Stomach (tissue), 9 donors: ENCODE measurements around the gene EQTN. TPM values are rescaled to one million over a fixed set of nuclear protein-coding genes. Genes with fewer than 3 reads are reported as not detected.

Experiments used
- DNase-seq, 2 donors: peaks; one replicate each; pipeline versions ENCODE4 v3.0.0 to v3.0.0-alpha.2; 2013 to 2019
- H3K27ac ChIP-seq, 5 donors: fragments of 200-600 bp in 4 of 5; sonication (generic) in 4 of 5; one replicate each; pipeline ENCODE4 v1.5.1; 2013 to 2019; ENCODE audit warnings: mild to moderate bottlenecking in 1 of 5, moderate library complexity in 1 of 5
- H3K27me3 ChIP-seq, 3 donors: fragments of 200-600 bp; sonication (generic); one replicate each; pipeline ENCODE4 v1.5.1; 2017 to 2019; ENCODE audit warnings: mixed run types in 1 of 3
- H3K36me3 ChIP-seq, 4 donors: fragments of 200-600 bp; sonication (generic); 1 replicate in 3 of 4; 2 replicates in 1 of 4; pipeline ENCODE4 v1.5.1; 2016 to 2019
- H3K4me1 ChIP-seq, 4 donors: fragments of 200-600 bp; sonication (generic); one replicate each; pipeline ENCODE4 v1.5.1; 2016 to 2019
- H3K4me3 ChIP-seq, 4 donors: fragments of 200-600 bp; sonication (generic) in 3 of 4; one replicate each; pipeline ENCODE4 v1.5.1; 2016 to 2019; ENCODE audit warnings: mild to moderate bottlenecking in 1 of 4
- H3K9me3 ChIP-seq, 4 donors: fragments of 200-600 bp; sonication (generic); one replicate each; pipeline ENCODE4 v1.5.1; 2016 to 2019
- EP300 ChIP-seq: sonication (generic); formaldehyde crosslinking; IDR thresholded peaks from one replicate; pipeline ENCODE4 v1.6.1; 2017; ENCODE audit warnings: antibody characterized with exemption
- POLR2A ChIP-seq, 4 donors: fragments of 450-650 bp; IDR thresholded peaks; one replicate each; pipeline ENCODE4 v1.6.1; 2016; ENCODE audit warnings: antibody characterized with exemption in 4 of 4, control low read depth in 2 of 4, mild to moderate bottlenecking in 1 of 4, moderate library complexity in 1 of 4
- POLR2AphosphoS5 ChIP-seq, 3 donors: sonication (generic); formaldehyde crosslinking; IDR thresholded peaks; one replicate each; pipeline ENCODE4 v1.6.1; 2016; ENCODE audit warnings: antibody characterized with exemption in 3 of 3
- WGBS, 5 donors: extraction: QIAGEN DNeasy Blood & Tissue Kit in 3 of 5; methylation state at CpG; one replicate each; pipeline versions ENCODE4 v1.1.5 to v1.1.7; 2013 to 2018; 5-methylcytosine and 5-hydroxymethylcytosine counted together
- intact Hi-C: fragments of 100-400 bp; cut with DNase I; formaldehyde crosslinking; loops from one replicate; pipeline ENCODE4 v1.15.1; 2023; ENCODE audit warnings: low total_unique reads
- polyA plus RNA-seq, 3 donors: library from polyadenylated mRNA; stranded (reverse); fragments of 200-250 nt; gene quantifications; one replicate each; pipeline ENCODE4 v1.2.3, GENCODE V29; 2013
- total RNA-seq, 5 donors: library from RNA; depleted of rRNA; stranded (reverse); fragments of >200 nt; gene quantifications; one replicate each; pipeline versions ENCODE4 v1.1.0 to v1.2.3, GENCODE V29; 2014 to 2016
- TF ChIP-seq, protein P1 (sequence below), 7 experiments: fragments of 450-650 bp in 4 of 7; fragments of 200-600 bp in 3 of 7; sonication (generic) in 3 of 7; IDR thresholded peaks; one replicate each; pipeline ENCODE4 v1.5.1; 2016 to 2019; ENCODE audit warnings: antibody characterized with exemption in 7 of 7, control low read depth in 2 of 7, mild to moderate bottlenecking in 1 of 7
- donor health status: healthy with polysubstance abuse.
- donor health status: Bipolar disorder and iron deficiency.
- donor health status: healthy.

The EQTN gene
- total and polyA plus RNA-seq, 8 donors: 1.0 to 2.4 TPM; not detected in 6

DNA sequence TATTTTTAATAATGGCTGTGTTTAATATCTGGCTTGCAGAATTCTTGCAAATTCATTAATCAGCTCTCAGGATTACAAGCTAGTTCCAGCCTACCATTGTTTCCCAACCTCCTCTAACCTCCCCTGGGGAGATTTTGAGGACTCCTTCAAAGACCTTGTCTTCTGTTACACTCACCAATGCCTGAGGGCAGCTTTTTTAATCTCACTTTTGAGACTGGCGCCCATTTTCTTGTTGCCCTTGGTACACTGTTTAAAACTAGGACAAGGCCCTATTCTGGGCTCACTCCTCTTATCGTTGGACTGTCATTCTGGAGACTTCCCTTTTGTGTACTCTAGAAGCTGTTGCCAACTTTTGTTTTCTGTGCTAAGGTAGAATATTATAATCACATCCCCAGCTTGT lies 13.6 kb upstream of the EQTN start:
- WGBS, 5 donors: 48 to 69% (median 60%) methylated on average over 2 of the region's 2 CpGs
- no peak for TF ChIP-seq POLR2A (IDR thresholded peaks at IDR 0.05)
- no peak for TF ChIP-seq EP300
- TF ChIP-seq POLR2AphosphoS5 (IDR thresholded peaks at IDR 0.05): no peak
- TF ChIP-seq, protein P1, sequence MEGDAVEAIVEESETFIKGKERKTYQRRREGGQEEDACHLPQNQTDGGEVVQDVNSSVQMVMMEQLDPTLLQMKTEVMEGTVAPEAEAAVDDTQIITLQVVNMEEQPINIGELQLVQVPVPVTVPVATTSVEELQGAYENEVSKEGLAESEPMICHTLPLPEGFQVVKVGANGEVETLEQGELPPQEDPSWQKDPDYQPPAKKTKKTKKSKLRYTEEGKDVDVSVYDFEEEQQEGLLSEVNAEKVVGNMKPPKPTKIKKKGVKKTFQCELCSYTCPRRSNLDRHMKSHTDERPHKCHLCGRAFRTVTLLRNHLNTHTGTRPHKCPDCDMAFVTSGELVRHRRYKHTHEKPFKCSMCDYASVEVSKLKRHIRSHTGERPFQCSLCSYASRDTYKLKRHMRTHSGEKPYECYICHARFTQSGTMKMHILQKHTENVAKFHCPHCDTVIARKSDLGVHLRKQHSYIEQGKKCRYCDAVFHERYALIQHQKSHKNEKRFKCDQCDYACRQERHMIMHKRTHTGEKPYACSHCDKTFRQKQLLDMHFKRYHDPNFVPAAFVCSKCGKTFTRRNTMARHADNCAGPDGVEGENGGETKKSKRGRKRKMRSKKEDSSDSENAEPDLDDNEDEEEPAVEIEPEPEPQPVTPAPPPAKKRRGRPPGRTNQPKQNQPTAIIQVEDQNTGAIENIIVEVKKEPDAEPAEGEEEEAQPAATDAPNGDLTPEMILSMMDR (IDR thresholded peaks at IDR 0.05): no peak
- Histone ChIP-seq H3K27me3 (no peaks in the 10 kb centered on the region), H3K27ac (no peak overlapping the region), H3K4me3 (no peak overlapping the region), H3K36me3 (no peaks in the 10 kb centered on the region), H3K9me3 (no peaks in the 10 kb centered on the region), H3K4me1 (no peaks in the 10 kb centered on the region)
- intact Hi-C loops: no loop called here
- DNase-seq: no peak

DNA sequence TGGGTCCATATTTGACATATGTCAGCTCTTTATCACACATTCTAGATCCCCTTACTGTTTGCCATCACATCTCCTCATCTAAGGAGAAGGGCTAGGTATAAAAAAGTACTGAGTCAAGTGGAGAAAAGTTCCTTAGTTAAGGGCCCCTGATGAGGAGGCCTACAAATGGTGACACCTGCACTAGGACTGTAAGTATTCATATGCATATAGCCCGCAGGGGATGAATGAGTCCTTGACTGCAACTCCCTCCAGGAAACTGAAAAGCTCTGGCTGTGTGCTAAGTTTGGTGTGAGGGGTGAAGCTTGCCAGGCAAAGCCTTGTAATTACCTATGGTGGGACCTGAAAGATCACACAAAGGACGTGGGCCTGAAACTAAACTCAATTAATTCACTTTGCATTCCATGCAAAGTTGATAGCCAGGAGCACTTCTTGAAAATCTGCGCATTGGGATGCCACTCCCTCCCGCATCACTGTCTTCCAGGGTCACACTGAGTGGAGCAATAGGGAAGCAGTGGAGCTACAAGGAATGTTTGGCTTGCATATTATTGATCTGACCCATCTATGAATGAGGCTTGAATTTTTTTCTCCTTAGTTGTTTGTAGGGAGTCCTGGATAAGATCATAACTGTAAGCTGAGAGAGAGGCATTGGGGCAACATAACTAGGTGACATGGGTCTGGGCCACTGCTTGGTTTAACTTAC lies 11.9 kb upstream of the EQTN start:
- WGBS, 5 donors: 77 to 87% (median 84%) methylated on average over 4 of the region's 4 CpGs
- H3K27me3 ChIP-seq: no peaks in the 10 kb centered on the region

DNA sequence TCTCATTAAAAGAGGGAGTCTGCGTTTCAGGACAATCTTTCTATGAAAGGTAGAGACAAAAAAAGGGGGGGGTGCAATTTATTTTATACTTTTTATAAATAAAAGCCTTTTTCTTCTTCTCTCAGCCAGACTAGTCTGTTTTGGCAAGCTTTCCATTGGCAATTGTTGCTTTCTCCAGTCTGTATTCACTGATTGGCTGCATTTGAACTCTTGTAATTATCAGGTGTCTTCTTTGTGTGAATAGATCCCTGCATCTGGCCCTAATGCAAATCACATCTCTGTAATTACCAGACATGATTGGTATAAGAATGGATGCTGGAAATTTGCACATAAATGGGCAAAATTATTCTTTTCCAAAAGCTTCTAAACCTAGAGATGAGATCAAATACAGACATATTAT lies 7.6 kb upstream of the EQTN start:
- WGBS, 5 donors: 70 to 96% (median 85%) methylated on average over 1 of the region's 1 CpG
- TF ChIP-seq POLR2AphosphoS5 (IDR thresholded peaks at IDR 0.05) (no peak), EP300 (no peak), POLR2A (IDR thresholded peaks at IDR 0.05) (no peak)
- TF ChIP-seq, protein P1 (IDR thresholded peaks at IDR 0.05): no peak
- Histone ChIP-seq H3K36me3 (no peaks in the 10 kb centered on the region), H3K4me3 (no peak overlapping the region), H3K27me3 (no peaks in the 10 kb centered on the region), H3K9me3 (no peaks in the 10 kb centered on the region), H3K4me1 (no peaks in the 10 kb centered on the region), H3K27ac (no peak overlapping the region)
- DNase-seq: no peak
- intact Hi-C loops: no loop called here

More for the DNA sequence above, 11.9 kb upstream of the EQTN start:
- intact Hi-C loops: no loop called here
- Histone ChIP-seq H3K36me3 (no peaks in the 10 kb centered on the region), H3K4me3 (no peak overlapping the region), H3K27ac (no peak overlapping the region), H3K4me1 (no peaks in the 10 kb centered on the region), H3K9me3 (no peaks in the 10 kb centered on the region)
- no peak for DNase-seq
- TF ChIP-seq POLR2A (IDR thresholded peaks at IDR 0.05): no peak
- TF ChIP-seq EP300: no peak
- TF ChIP-seq, protein P1 (IDR thresholded peaks at IDR 0.05): no peak
- no peak for TF ChIP-seq POLR2AphosphoS5 (IDR thresholded peaks at IDR 0.05)

DNA sequence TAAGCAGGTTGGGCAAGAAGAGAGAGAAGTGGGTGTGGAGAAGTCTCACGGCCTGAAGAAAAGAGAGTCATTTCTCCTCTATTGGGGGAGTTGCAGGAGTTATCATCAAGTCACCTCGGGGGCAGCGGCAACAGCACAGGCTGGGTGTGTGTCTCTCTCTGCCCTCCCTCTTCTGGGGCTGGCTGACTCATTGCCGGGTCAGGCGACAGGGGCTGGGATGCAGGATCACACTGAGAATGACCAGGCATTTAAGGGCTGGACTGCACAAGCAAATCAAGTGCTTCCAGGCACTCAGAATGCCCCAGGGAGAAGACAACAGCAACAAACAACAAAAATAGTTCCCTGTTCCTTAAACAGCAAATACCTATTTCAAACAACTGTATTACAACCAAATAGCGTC lies 6.3 kb upstream of the EQTN start:
- WGBS, 5 donors: 44 to 54% (median 47%) methylated on average over 5 to 6 of the region's 6 CpGs
- Histone ChIP-seq H3K36me3 (no peaks in the 10 kb centered on the region), H3K9me3 (no peaks in the 10 kb centered on the region), H3K4me1 (no peaks in the 10 kb centered on the region), H3K27me3 (no peaks in the 10 kb centered on the region), H3K27ac (no peak overlapping the region), H3K4me3 (no peak overlapping the region)
- intact Hi-C loops: no loop called here
- TF ChIP-seq POLR2A (IDR thresholded peaks at IDR 0.05): no peak
- TF ChIP-seq, protein P1 (IDR thresholded peaks at IDR 0.05): no peak
- no peak for TF ChIP-seq EP300
- no peak for TF ChIP-seq POLR2AphosphoS5 (IDR thresholded peaks at IDR 0.05)
- DNase-seq: peak in 1 of 2 donors; percentile 31
